ENCODE data around the gene NPM3. TPM values are rescaled to one million over a fixed set of nuclear protein-coding genes. Genes with fewer than 3 reads are reported as not detected.

The NPM3 gene
- total RNA-seq, 2 donors from 2014 or later: 16.3 to 19.9 TPM

- ATAC-seq (ENCODE audit: insufficient number of reproducible peaks, low FRiP score, low read depth) (no peak), DNase-seq (ENCODE audit: low spot score) (no peak)
- H3K27me3 ChIP-seq (replicated peaks; ENCODE audit: insufficient read depth): peaks cover 8% of the 10 kb centered on the region
- no peaks in the 10 kb centered on the region for H3K9me3 ChIP-seq
- no peak overlapping the region for H3K27ac ChIP-seq
- TF ChIP-seq CTCF (IDR thresholded peaks at IDR 0.05): no peak
- H3K4me3 ChIP-seq: no peak overlapping the region
- H3K36me3 ChIP-seq: no peaks in the 10 kb centered on the region
- H3K4me1 ChIP-seq (ENCODE audit: control insufficient read depth in 1 of 2, low read depth in 2 of 2): peaks cover 2 to 9% of the 10 kb centered on the region in 2 donors
These were observed 12.7 kb downstream of the NPM3 start for GRCh38 chr10:101770331-101771215.

GRCh38 chr10:101769541-101770180 lies 13.6 kb downstream of the NPM3 start:
- no peak overlapping the region for H3K27ac ChIP-seq
- no peak for DNase-seq (ENCODE audit: low spot score)
- H3K4me3 ChIP-seq: no peak overlapping the region
- no peak for TF ChIP-seq CTCF (IDR thresholded peaks at IDR 0.05)
- no peaks in the 10 kb centered on the region for H3K4me1 ChIP-seq (ENCODE audit: control insufficient read depth in 1 of 2, low read depth in 2 of 2)
- ATAC-seq (ENCODE audit: insufficient number of reproducible peaks, low FRiP score, low read depth): no peak
- no peaks in the 10 kb centered on the region for H3K9me3 ChIP-seq
- H3K27me3 ChIP-seq (replicated peaks; ENCODE audit: insufficient read depth): no peaks in the 10 kb centered on the region
- no peaks in the 10 kb centered on the region for H3K36me3 ChIP-seq

- H3K4me1 ChIP-seq (ENCODE audit: control insufficient read depth in 1 of 2, low read depth in 2 of 2): no peaks in the 10 kb centered on the region
- no peaks in the 10 kb centered on the region for H3K9me3 ChIP-seq
- H3K36me3 ChIP-seq: no peaks in the 10 kb centered on the region
- H3K27me3 ChIP-seq (replicated peaks; ENCODE audit: insufficient read depth): no peaks in the 10 kb centered on the region
- no peak for TF ChIP-seq CTCF (IDR thresholded peaks at IDR 0.05)
- no peak for ATAC-seq (ENCODE audit: insufficient number of reproducible peaks, low FRiP score, low read depth)
- no peak overlapping the region for H3K4me3 ChIP-seq
- H3K27ac ChIP-seq: no peak overlapping the region
- no peak for DNase-seq (ENCODE audit: low spot score)
These were observed 14.5 kb downstream of the NPM3 start for GRCh38 chr10:101768791-101769170.

- no peak for TF ChIP-seq CTCF (IDR thresholded peaks at IDR 0.05)
- Histone ChIP-seq H3K4me1 (ENCODE audit: control insufficient read depth in 1 of 2, low read depth in 2 of 2) (no peaks in the 10 kb centered on the region), H3K36me3 (no peaks in the 10 kb centered on the region), H3K4me3 (no peak overlapping the region), H3K27ac (no peak overlapping the region), H3K9me3 (no peaks in the 10 kb centered on the region), H3K27me3 (replicated peaks; ENCODE audit: insufficient read depth) (no peaks in the 10 kb centered on the region)
- no peak for ATAC-seq (ENCODE audit: insufficient number of reproducible peaks, low FRiP score, low read depth)
- no peak for DNase-seq (ENCODE audit: low spot score)
These were observed 15.1 kb downstream of the NPM3 start for GRCh38 chr10:101767966-101768790.

GRCh38 chr10:101767600-101767945 lies 15.7 kb downstream of the NPM3 start:
- no peak for ATAC-seq (ENCODE audit: insufficient number of reproducible peaks, low FRiP score, low read depth)
- Histone ChIP-seq H3K9me3 (no peaks in the 10 kb centered on the region), H3K4me1 (ENCODE audit: control insufficient read depth in 1 of 2, low read depth in 2 of 2) (no peaks in the 10 kb centered on the region), H3K27me3 (replicated peaks; ENCODE audit: insufficient read depth) (no peaks in the 10 kb centered on the region), H3K27ac (no peak overlapping the region), H3K4me3 (no peak overlapping the region), H3K36me3 (no peaks in the 10 kb centered on the region)
- no peak for DNase-seq (ENCODE audit: low spot score)
- TF ChIP-seq CTCF (IDR thresholded peaks at IDR 0.05): no peak
